Liver (tissue), 9 donors: Measurements from ENCODE around the gene CACNA1C. TPM values are rescaled to one million over a fixed set of nuclear protein-coding genes. Genes with fewer than 3 reads are reported as not detected.

Source experiments
- DNase-seq: peaks from one replicate; pipeline ENCODE4 v3.0.0-alpha.2; 2017; ENCODE audit warnings: low spot score
- H3K27ac ChIP-seq, 2 donors: one replicate each; pipeline ENCODE4 v1.7.0; 2013; ENCODE audit warnings: inconsistent platforms in 2 of 2, low read length in 2 of 2, control low read depth in 1 of 2, low read depth in 1 of 2, mild to moderate bottlenecking in 1 of 2
- H3K27me3 ChIP-seq, 4 donors: one replicate each; pipeline versions ENCODE4 v1.6.1 to v1.7.0; 2013; ENCODE audit warnings: low read length in 3 of 4, inconsistent platforms in 1 of 4, mild to moderate bottlenecking in 1 of 4, moderate library complexity in 1 of 4; ENCODE audit not compliant: control insufficient read depth in 4 of 4, insufficient read depth in 4 of 4
- H3K36me3 ChIP-seq, 4 donors: one replicate each; pipeline versions ENCODE4 v1.6.1 to v1.7.0; 2013; ENCODE audit warnings: low read length in 3 of 4, mild to moderate bottlenecking in 3 of 4, low read depth in 1 of 4, moderate library complexity in 1 of 4; ENCODE audit not compliant: control insufficient read depth in 4 of 4, insufficient read depth in 3 of 4
- H3K4me1 ChIP-seq, 4 donors: one replicate each; pipeline versions ENCODE4 v1.6.1 to v1.7.0; 2013; ENCODE audit warnings: low read length in 3 of 4, mild to moderate bottlenecking in 3 of 4, moderate library complexity in 1 of 4; ENCODE audit not compliant: control insufficient read depth in 4 of 4, insufficient read depth in 4 of 4
- H3K4me3 ChIP-seq, 3 donors: one replicate each; pipeline versions ENCODE4 v1.6.1 to v1.7.0; 2013; ENCODE audit warnings: low read length in 3 of 3, control low read depth in 1 of 3, low read depth in 1 of 3, mild to moderate bottlenecking in 1 of 3
- H3K9ac ChIP-seq, 2 donors: one replicate each; pipeline ENCODE4 v1.7.0; 2013; ENCODE audit warnings: low read length in 2 of 2, mild to moderate bottlenecking in 2 of 2, moderate library complexity in 2 of 2, control low read depth in 1 of 2, low read depth in 1 of 2
- H3K9me3 ChIP-seq, 4 donors: one replicate each; pipeline versions ENCODE4 v1.6.1 to v1.7.0; 2013; ENCODE audit warnings: low read length in 3 of 4; ENCODE audit not compliant: control insufficient read depth in 4 of 4
- EGR1 ChIP-seq, 2 donors: IDR thresholded peaks; 2 replicates each; pipeline ENCODE4 v1.6.1; 2016 to 2018; ENCODE audit warnings: antibody characterized with exemption in 2 of 2, low read depth in 2 of 2
- FOXA2 ChIP-seq: IDR thresholded peaks from 2 replicates; pipeline ENCODE4 v1.6.1; 2016; ENCODE audit warnings: antibody characterized with exemption
- GABPA ChIP-seq, 2 donors: IDR thresholded peaks in 1 of 2; conservative IDR thresholded peaks in 1 of 2; 2 replicates each; pipeline ENCODE4 v1.6.1; 2016; ENCODE audit warnings: antibody characterized with exemption in 2 of 2, mild to moderate bottlenecking in 1 of 2, moderate library complexity in 1 of 2
- HNF4A ChIP-seq, 2 donors: conservative IDR thresholded peaks; 2 replicates each; pipeline ENCODE4 v1.6.1; 2016; ENCODE audit warnings: antibody characterized with exemption in 2 of 2, mild to moderate bottlenecking in 2 of 2
- HNF4G ChIP-seq: IDR thresholded peaks from 2 replicates; pipeline ENCODE4 v1.6.1; 2016; ENCODE audit warnings: antibody characterized with exemption
- JUND ChIP-seq, 2 donors: IDR thresholded peaks; 2 replicates each; pipeline ENCODE4 v1.6.1; 2016; ENCODE audit warnings: antibody characterized with exemption in 2 of 2
- NR2F2 ChIP-seq: IDR thresholded peaks from 2 replicates; pipeline ENCODE4 v1.6.1; 2016; ENCODE audit warnings: antibody characterized with exemption
- RAD21 ChIP-seq, 2 donors: IDR thresholded peaks; 2 replicates each; pipeline ENCODE4 v1.6.1; 2016; ENCODE audit warnings: antibody characterized with exemption in 2 of 2, mild to moderate bottlenecking in 2 of 2
- RXRA ChIP-seq, 2 donors: IDR thresholded peaks; 2 replicates each; pipeline ENCODE4 v1.6.1; 2017 to 2018; ENCODE audit warnings: antibody characterized with exemption in 2 of 2, mild to moderate bottlenecking in 1 of 2
- SP1 ChIP-seq: IDR thresholded peaks from 2 replicates; pipeline ENCODE4 v1.6.1; 2018; ENCODE audit warnings: antibody characterized with exemption, mild to moderate bottlenecking
- TAF1 ChIP-seq: conservative IDR thresholded peaks from 2 replicates; pipeline ENCODE4 v1.6.1; 2016; ENCODE audit warnings: antibody characterized with exemption, mild to moderate bottlenecking
- YY1 ChIP-seq: IDR thresholded peaks from 2 replicates; pipeline ENCODE4 v1.6.1; 2016; ENCODE audit warnings: antibody characterized with exemption, mild to moderate bottlenecking
- WGBS: extraction: QIAGEN DNeasy Blood & Tissue Kit; methylation state at CpG from one replicate; pipeline ENCODE4 v1.1.7; 2013; 5-methylcytosine and 5-hydroxymethylcytosine counted together
- polyA plus RNA-seq, 2 donors: library from polyadenylated mRNA; stranded (reverse) in 1 of 2; unstranded in 1 of 2; fragments of 200-250 nt in 1 of 2; fragments of >200 nt in 1 of 2; fragmentation: Nextera tagmentation in 1 of 2; extraction: Ambion mirVana in 1 of 2; gene quantifications; one replicate each; pipeline versions ENCODE4 v1.2.1 to v1.2.3, GENCODE V29; 2013 to 2015
- total RNA-seq, 2 donors: library from RNA; depleted of rRNA; stranded (reverse); fragments of >200 nt; gene quantifications; one replicate each; pipeline ENCODE4 v1.2.3, GENCODE V29; 2014
- TF ChIP-seq, protein P1 (sequence below): IDR thresholded peaks from 2 replicates; pipeline ENCODE4 v1.6.1; 2016; ENCODE audit warnings: antibody characterized with exemption
- TF ChIP-seq, protein P2 (sequence below): IDR thresholded peaks from 2 replicates; pipeline ENCODE4 v1.6.1; 2016; ENCODE audit warnings: antibody characterized with exemption, mild to moderate bottlenecking
- TF ChIP-seq, protein P3 (sequence below): IDR thresholded peaks from 2 replicates; pipeline ENCODE4 v1.6.1; 2016; ENCODE audit warnings: antibody characterized with exemption
- TF ChIP-seq, protein P4 (sequence below): IDR thresholded peaks from 2 replicates; pipeline ENCODE4 v1.6.1; 2016; ENCODE audit warnings: antibody characterized with exemption
- TF ChIP-seq, protein P5 (sequence below): fragments of 150-350 bp; IDR thresholded peaks from 2 replicates; pipeline ENCODE4 v1.5.1; 2017; ENCODE audit warnings: improper control_type of control experiment, low read depth, low read length; ENCODE audit not compliant: missing input control
- donor health status: healthy.
- donor health status: healthy.
- donor health status: healthy.
- donor health status: healthy.
- donor health status: healthy.

Gene CACNA1C
- total and polyA plus RNA-seq, 4 donors: 0.23 to 1.9 (median 0.41) TPM

DNA sequence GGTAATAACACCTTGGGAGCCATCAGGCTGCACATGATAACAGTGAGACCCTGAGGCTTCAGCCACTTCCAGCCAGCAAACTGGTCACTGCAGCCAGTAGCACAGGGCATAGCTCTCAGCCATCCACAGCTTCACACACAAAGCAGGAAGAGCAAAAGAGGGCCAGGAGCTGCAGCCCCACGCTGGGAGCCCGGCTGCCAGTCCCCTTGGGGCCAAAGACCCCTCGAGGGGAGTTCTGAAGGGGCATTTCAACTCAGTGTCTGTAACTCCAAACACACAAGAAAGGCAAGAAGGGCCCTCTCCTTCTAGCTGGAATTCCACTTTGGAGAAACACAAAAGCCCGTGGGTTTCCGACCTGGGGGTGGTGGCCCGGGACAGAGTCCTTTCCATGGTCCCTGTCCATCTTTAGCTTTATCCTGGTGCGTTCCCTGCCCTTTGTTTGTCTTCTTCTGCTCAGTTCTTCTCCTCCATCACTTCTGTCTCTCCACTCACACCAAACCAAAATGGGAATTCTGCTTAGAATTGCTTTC is 590.2 kb downstream of the CACNA1C start:
- TF ChIP-seq, protein P1, sequence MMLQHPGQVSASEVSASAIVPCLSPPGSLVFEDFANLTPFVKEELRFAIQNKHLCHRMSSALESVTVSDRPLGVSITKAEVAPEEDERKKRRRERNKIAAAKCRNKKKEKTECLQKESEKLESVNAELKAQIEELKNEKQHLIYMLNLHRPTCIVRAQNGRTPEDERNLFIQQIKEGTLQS: no peak
- TF ChIP-seq, protein P2, sequence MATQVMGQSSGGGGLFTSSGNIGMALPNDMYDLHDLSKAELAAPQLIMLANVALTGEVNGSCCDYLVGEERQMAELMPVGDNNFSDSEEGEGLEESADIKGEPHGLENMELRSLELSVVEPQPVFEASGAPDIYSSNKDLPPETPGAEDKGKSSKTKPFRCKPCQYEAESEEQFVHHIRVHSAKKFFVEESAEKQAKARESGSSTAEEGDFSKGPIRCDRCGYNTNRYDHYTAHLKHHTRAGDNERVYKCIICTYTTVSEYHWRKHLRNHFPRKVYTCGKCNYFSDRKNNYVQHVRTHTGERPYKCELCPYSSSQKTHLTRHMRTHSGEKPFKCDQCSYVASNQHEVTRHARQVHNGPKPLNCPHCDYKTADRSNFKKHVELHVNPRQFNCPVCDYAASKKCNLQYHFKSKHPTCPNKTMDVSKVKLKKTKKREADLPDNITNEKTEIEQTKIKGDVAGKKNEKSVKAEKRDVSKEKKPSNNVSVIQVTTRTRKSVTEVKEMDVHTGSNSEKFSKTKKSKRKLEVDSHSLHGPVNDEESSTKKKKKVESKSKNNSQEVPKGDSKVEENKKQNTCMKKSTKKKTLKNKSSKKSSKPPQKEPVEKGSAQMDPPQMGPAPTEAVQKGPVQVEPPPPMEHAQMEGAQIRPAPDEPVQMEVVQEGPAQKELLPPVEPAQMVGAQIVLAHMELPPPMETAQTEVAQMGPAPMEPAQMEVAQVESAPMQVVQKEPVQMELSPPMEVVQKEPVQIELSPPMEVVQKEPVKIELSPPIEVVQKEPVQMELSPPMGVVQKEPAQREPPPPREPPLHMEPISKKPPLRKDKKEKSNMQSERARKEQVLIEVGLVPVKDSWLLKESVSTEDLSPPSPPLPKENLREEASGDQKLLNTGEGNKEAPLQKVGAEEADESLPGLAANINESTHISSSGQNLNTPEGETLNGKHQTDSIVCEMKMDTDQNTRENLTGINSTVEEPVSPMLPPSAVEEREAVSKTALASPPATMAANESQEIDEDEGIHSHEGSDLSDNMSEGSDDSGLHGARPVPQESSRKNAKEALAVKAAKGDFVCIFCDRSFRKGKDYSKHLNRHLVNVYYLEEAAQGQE: no peak
- no peak for TF ChIP-seq HNF4G
- no peak for TF ChIP-seq YY1
- TF ChIP-seq RXRA (IDR thresholded peaks at IDR 0.05): no peak
- TF ChIP-seq, protein P3, sequence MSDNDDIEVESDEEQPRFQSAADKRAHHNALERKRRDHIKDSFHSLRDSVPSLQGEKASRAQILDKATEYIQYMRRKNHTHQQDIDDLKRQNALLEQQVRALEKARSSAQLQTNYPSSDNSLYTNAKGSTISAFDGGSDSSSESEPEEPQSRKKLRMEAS: no peak
- no peak for TF ChIP-seq FOXA2
- TF ChIP-seq SP1: no peak
- no peak for TF ChIP-seq GABPA (IDR thresholded peaks at IDR 0.05 in 1 of 2, conservative IDR thresholded peaks at IDR 0.05 in 1 of 2)
- no peak for TF ChIP-seq EGR1 (IDR thresholded peaks at IDR 0.05; ENCODE audit: low read depth in 2 of 2)
- TF ChIP-seq NR2F2: no peak
- Histone ChIP-seq H3K4me3 (no peak overlapping the region), H3K9me3 (no peaks in the 10 kb centered on the region), H3K27me3 (peaks cover 0 to 2% (median 0%) of the 10 kb centered on the region in 4 donors), H3K9ac (no peak overlapping the region), H3K27ac (no peak overlapping the region), H3K4me1 (no peaks in the 10 kb centered on the region), H3K36me3 (no peaks in the 10 kb centered on the region)
- 70% methylated on average over 7 of the region's 7 CpGs for WGBS
- DNase-seq: no peak

DNA sequence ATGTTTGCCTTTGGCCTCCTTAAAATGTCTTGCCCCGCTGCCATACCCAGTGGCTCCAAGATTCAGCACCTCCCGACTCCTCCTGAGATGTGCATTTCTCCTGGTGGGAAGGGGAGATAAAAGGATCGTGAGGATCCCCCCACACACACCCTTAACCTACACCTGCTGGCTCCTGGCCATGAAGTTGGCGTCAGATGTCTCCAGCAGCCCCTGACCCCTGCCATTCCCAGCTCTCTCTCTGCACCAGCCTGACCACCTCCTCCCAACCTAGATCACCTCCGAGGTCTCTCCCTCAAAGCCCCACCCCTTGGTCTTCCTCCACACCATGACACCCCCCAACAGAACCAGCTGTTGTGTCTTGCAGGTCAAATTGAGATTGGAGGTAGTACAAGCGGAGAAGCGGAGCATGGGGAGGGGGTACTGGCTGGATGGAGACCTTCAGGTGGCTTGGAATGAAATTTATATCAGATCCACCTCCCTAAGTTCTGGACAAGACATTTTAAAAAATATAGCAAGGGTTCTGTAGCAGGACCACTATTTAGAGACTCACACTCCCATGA is 590.9 kb downstream of the CACNA1C start:
- Histone ChIP-seq H3K4me1 (no peaks in the 10 kb centered on the region), H3K36me3 (no peaks in the 10 kb centered on the region), H3K27me3 (peaks cover 0 to 2% (median 0%) of the 10 kb centered on the region in 4 donors), H3K9me3 (no peaks in the 10 kb centered on the region), H3K27ac (no peak overlapping the region), H3K9ac (no peak overlapping the region), H3K4me3 (no peak overlapping the region)
- WGBS: 76% methylated on average over 7 of the region's 7 CpGs
- TF ChIP-seq, protein P1: no peak
- TF ChIP-seq SP1 (no peak), HNF4A (conservative IDR thresholded peaks at IDR 0.05) (no peak), GABPA (IDR thresholded peaks at IDR 0.05 in 1 of 2, conservative IDR thresholded peaks at IDR 0.05 in 1 of 2) (no peak), HNF4G (no peak), FOXA2 (no peak), JUND (IDR thresholded peaks at IDR 0.05) (no peak), TAF1 (no peak), RXRA (IDR thresholded peaks at IDR 0.05) (no peak), NR2F2 (no peak), RAD21 (IDR thresholded peaks at IDR 0.05) (no peak), YY1 (no peak)
- TF ChIP-seq, protein P2: no peak
- TF ChIP-seq, protein P4, sequence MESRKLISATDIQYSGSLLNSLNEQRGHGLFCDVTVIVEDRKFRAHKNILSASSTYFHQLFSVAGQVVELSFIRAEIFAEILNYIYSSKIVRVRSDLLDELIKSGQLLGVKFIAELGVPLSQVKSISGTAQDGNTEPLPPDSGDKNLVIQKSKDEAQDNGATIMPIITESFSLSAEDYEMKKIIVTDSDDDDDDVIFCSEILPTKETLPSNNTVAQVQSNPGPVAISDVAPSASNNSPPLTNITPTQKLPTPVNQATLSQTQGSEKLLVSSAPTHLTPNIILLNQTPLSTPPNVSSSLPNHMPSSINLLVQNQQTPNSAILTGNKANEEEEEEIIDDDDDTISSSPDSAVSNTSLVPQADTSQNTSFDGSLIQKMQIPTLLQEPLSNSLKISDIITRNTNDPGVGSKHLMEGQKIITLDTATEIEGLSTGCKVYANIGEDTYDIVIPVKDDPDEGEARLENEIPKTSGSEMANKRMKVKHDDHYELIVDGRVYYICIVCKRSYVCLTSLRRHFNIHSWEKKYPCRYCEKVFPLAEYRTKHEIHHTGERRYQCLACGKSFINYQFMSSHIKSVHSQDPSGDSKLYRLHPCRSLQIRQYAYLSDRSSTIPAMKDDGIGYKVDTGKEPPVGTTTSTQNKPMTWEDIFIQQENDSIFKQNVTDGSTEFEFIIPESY: no peak
- TF ChIP-seq, protein P5, sequence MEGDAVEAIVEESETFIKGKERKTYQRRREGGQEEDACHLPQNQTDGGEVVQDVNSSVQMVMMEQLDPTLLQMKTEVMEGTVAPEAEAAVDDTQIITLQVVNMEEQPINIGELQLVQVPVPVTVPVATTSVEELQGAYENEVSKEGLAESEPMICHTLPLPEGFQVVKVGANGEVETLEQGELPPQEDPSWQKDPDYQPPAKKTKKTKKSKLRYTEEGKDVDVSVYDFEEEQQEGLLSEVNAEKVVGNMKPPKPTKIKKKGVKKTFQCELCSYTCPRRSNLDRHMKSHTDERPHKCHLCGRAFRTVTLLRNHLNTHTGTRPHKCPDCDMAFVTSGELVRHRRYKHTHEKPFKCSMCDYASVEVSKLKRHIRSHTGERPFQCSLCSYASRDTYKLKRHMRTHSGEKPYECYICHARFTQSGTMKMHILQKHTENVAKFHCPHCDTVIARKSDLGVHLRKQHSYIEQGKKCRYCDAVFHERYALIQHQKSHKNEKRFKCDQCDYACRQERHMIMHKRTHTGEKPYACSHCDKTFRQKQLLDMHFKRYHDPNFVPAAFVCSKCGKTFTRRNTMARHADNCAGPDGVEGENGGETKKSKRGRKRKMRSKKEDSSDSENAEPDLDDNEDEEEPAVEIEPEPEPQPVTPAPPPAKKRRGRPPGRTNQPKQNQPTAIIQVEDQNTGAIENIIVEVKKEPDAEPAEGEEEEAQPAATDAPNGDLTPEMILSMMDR: no peak
- TF ChIP-seq, protein P3: no peak
- DNase-seq: no peak
